H7 (cell line): ENCODE measurements around the gene COL24A1. TPM values are rescaled to one million over a fixed set of nuclear protein-coding genes. Genes with fewer than 3 reads are reported as not detected.
"Not testable (repeated sequence)": the region's sequence is repeated elsewhere in the genome, so short reads cannot be mapped to it uniquely, and the experiment has no call there.

ENCODE experiments used
- DNase-seq: peaks from one replicate; pipeline ENCODE4 v3.0.0; 2012
- H3K27me3 ChIP-seq: 2 replicates; pipeline ENCODE4 v1.6.0; 2011; ENCODE audit warnings: mild to moderate bottlenecking, low read length; ENCODE audit not compliant: control insufficient read depth, insufficient read depth
- H3K36me3 ChIP-seq: replicated peaks from 2 replicates; pipeline ENCODE4 v1.5.1; 2011; ENCODE audit warnings: low read length; ENCODE audit not compliant: control insufficient read depth, insufficient read depth
- H3K4me3 ChIP-seq: 2 replicates; pipeline ENCODE4 v1.5.1; 2011; ENCODE audit warnings: low read depth, mild to moderate bottlenecking, control low read depth, low read length, moderate library complexity; ENCODE audit not compliant: insufficient read depth
- total RNA-seq: library from RNA; depleted of rRNA; stranded (reverse); fragments of >200 nt; shearing (Covaris generic); gene quantifications from 2 replicates; pipeline ENCODE4 v1.2.3, GENCODE V29; 2014

Gene COL24A1
- total RNA-seq, 1 experiment from 2014 or later = 0.21 TPM

- no peaks in the 10 kb centered on the region for H3K36me3 ChIP-seq
These were observed 17.8 kb downstream of the COL24A1 start for GRCh38 chr1:86138746-86139145.

DNA sequence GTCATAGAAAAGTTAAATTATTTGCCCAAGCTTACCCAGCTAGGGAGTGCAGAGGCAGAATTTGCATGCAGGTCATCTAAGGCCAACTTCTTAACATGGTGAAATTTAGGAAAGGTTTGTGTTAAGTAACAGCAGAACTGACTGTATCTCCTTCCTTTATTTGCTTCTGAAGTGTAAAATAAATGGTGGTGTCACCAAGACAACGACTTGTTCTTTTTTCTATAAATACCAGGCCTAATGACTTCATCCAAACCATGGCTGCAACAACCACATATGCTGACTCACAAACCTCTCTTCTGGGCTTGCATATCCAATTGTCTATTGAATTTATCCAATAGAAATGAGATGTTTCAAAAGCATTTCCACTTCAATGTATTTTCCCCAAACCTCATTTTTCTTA lies 19.1 kb downstream of the COL24A1 start:
- Histone ChIP-seq H3K36me3 (no peaks in the 10 kb centered on the region), H3K4me3 (no peak overlapping the region), H3K27me3 (no peaks in the 10 kb centered on the region)
- no peak for DNase-seq

More at GRCh38 chr1:86138746-86139145, 17.8 kb downstream of the COL24A1 start:
- Histone ChIP-seq H3K27me3 (no peaks in the 10 kb centered on the region), H3K4me3 (no peak overlapping the region)
- no peak for DNase-seq

DNA sequence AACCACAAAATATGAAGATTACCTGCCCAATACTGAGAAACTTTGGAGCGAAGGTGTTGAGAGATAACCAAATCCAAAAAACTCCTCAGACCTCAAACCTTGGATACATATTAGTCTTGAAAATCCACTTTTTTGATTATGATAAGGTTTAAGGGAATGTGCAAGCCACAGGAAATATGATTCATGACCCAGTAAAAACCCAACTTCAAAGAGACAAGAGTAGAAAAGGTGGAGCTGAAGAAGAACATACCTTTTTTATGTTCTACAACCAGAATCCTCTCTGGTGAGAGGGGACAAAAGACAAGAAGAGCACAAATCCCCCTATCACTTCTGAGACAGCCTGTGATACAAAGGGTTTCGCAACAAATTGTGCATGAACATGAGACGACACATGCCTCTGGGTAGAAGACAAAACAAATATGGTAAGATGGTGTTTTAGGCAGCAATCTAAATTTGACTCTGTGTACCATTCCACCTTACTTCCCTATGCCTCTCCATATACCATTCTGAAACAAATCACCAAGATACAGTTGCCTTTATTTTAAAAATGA lies 37.3 kb downstream of the COL24A1 start:
- H3K27me3 ChIP-seq = no peaks in the 10 kb centered on the region
- H3K4me3 ChIP-seq = no peak overlapping the region
- no peak for DNase-seq
- no peaks in the 10 kb centered on the region for H3K36me3 ChIP-seq

GRCh38 chr1:86114816-86115400 lies 41.7 kb downstream of the COL24A1 start:
- Histone ChIP-seq H3K4me3 (no peak overlapping the region), H3K27me3 (no peaks in the 10 kb centered on the region), H3K36me3 (no peaks in the 10 kb centered on the region)
- DNase-seq = no peak

DNA sequence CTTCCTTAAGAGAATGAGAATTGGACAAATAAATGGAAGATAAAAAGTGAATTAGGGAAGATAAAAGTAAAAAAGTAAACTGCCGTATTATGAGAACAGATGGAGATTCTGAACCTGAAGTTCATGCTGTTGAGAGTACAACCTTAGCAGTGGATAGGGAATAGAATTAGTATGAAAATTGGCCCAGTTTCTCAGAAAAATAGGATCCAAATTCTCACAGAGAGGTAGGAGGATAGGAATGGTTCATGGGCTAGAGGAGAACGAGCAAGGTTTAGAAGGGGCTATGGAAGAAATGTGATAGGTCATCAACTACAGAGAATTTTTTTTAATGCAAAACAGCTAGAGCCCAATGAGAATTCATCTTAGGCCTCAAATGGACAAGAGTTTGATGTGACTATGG lies 42.3 kb downstream of the COL24A1 start:
- DNase-seq = no peak
- H3K36me3 ChIP-seq = no peaks in the 10 kb centered on the region

DNA sequence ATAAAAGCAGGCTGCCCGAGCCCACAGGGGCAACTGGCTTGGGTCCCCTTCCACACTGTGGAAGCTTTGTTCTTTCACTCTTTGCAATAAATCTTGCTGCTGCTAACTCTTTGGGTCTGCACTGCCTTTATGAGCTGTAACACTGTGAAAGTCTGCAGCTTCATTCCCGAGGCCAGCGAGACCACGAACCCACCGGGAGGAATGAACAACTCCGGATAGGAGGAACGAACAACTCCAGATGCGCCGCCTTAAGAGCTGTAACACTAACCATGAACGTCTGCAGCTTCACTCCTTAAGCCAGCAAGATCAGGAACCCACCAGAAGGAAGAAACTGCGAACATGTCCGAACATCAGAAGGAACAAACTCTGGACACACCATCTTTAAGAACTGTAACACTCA lies 45.0 kb downstream of the COL24A1 start:
- not testable (repeated sequence) for H3K36me3 ChIP-seq, DNase-seq, H3K27me3 ChIP-seq, H3K4me3 ChIP-seq

More for the DNA sequence above, 42.3 kb downstream of the COL24A1 start:
- Histone ChIP-seq H3K27me3 (no peaks in the 10 kb centered on the region), H3K4me3 (no peak overlapping the region)

- H3K27me3 ChIP-seq = no peaks in the 10 kb centered on the region
- no peaks in the 10 kb centered on the region for H3K36me3 ChIP-seq
- no peak overlapping the region for H3K4me3 ChIP-seq
- DNase-seq = no peak
These were observed 46.0 kb downstream of the COL24A1 start for GRCh38 chr1:86110451-86111129.

DNA sequence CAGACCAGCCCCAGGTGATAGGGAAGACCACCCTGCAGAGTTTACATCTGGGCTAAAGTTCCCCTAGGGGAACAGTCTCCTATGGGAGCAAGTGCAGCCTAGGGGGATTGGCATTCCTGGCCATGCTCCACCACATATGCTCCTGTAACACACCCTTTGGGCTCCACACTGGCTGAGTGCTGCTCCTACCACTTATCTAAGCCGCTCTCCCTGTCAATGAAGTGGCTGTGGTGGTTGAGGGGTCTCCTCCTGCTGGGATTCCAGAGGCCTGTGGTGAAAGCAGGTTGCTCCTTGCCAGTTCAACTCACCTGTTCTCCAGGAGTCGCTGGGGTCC lies 51.1 kb downstream of the COL24A1 start:
- Histone ChIP-seq H3K4me3 (no peak overlapping the region), H3K36me3 (no peaks in the 10 kb centered on the region), H3K27me3 (no peaks in the 10 kb centered on the region)
- no peak for DNase-seq

GRCh38 chr1:86104606-86105532 lies 51.7 kb downstream of the COL24A1 start:
- Histone ChIP-seq H3K4me3 (no peak overlapping the region), H3K27me3 (no peaks in the 10 kb centered on the region), H3K36me3 (no peaks in the 10 kb centered on the region)
- no peak for DNase-seq

- H3K4me3 ChIP-seq = no peak overlapping the region
- H3K27me3 ChIP-seq = no peaks in the 10 kb centered on the region
- no peak for DNase-seq
These were observed 55.0 kb downstream of the COL24A1 start for GRCh38 chr1:86101616-86102015.

GRCh38 chr1:86100401-86100800 lies 56.2 kb downstream of the COL24A1 start:
- Histone ChIP-seq H3K4me3 (no peak overlapping the region), H3K27me3 (no peaks in the 10 kb centered on the region), H3K36me3 (no peaks in the 10 kb centered on the region)
- peak; percentile 41 for DNase-seq

More at GRCh38 chr1:86101616-86102015, 55.0 kb downstream of the COL24A1 start:
- no peaks in the 10 kb centered on the region for H3K36me3 ChIP-seq

DNA sequence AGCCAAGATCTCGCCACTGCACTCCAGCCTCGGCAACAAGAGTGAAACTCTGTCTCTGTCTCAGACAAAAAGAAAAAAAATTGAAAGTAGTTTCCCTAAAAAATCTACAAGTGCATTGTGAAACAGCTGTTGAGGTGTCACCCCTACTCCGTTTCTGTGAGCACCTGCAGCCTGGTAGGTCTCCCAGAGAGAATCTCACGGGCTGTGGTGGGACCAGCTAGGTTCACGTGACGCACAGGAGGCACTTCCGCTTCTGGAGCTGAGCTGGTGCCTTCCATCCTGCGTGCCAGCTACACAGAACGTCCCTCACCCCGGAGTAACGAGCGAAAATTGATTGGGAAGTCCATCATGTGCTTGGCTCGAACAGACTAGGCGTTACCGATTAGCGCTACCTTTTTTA lies 66.8 kb downstream of the COL24A1 start:
- no peaks in the 10 kb centered on the region for H3K36me3 ChIP-seq
- DNase-seq = no peak
- no peaks in the 10 kb centered on the region for H3K27me3 ChIP-seq
- no peak overlapping the region for H3K4me3 ChIP-seq

GRCh38 chr1:86085741-86086409 lies 70.7 kb downstream of the COL24A1 start:
- Histone ChIP-seq H3K27me3 (no peaks in the 10 kb centered on the region), H3K36me3 (no peaks in the 10 kb centered on the region), H3K4me3 (no peak overlapping the region)
- no peak for DNase-seq

DNA sequence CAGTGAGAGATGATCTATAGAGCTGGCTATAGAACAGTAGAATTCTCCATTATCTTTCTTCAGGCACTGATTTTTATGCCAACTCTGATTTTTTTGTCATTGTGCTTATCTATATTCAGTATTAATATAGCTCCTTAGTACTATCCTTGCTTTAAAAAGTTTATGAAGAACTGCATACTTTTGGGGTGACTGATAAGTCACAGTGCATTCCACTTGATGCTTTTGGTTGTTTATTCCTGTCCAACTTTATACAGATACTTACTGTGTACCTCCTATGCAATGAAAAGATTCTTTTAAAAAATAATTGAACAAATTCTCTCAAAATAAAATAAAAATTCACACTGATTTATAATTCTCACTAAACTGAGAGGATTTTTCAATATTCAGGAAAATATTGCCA lies 71.6 kb downstream of the COL24A1 start:
- Histone ChIP-seq H3K36me3 (no peaks in the 10 kb centered on the region), H3K4me3 (no peak overlapping the region), H3K27me3 (no peaks in the 10 kb centered on the region)
- no peak for DNase-seq
